Panc1 (cell line): ENCODE data around the gene GLE1. TPM values are rescaled to one million over a fixed set of nuclear protein-coding genes. Genes with fewer than 3 reads are reported as not detected.

Source experiments
- ATAC-seq: fragments of 200-7000 bp; cut with Tn5 transposase; 2 replicates; pipeline ENCODE4 v1.9.1; 2020; ENCODE audit warnings: mild to moderate bottlenecking, moderate library complexity
- BruUV-seq: library from RNA; stranded (reverse); fragments of 400-500 nt; replicated peaks from 2 replicates; lab custom pipeline; 2021; lab: Mats Ljungman, UMichigan
- CTCF ChIA-PET: fragments of 300-600 bp; sonication (Branson Sonifier 250); formaldehyde crosslinking; loops from one replicate; lab custom pipeline; 2022; ENCODE audit warnings: antibody characterized with exemption; lab: Charles Lee
- POLR2A ChIA-PET: fragments of 300-600 bp; sonication (Branson Sonifier 250); formaldehyde crosslinking; loops from one replicate; lab custom pipeline; 2022; ENCODE audit warnings: antibody characterized with exemption; lab: Charles Lee
- DNase-seq: peaks from one replicate; pipeline ENCODE4 v3.0.0-alpha.2; 2010; ENCODE audit warnings: low read depth, low spot score
- H3K27ac ChIP-seq: 2 replicates; pipeline ENCODE4 v1.5.1; 2011; ENCODE audit warnings: mild to moderate bottlenecking, low read length, inconsistent platforms
- H3K27me3 ChIP-seq: fragments of 200-500 bp; sonication (Bioruptor generic); 2 replicates; pipeline ENCODE4 v1.6.0; 2014; ENCODE audit warnings: low read length, inconsistent platforms; ENCODE audit not compliant: control insufficient read depth, insufficient read depth
- H3K36me3 ChIP-seq: fragments of 200-500 bp; sonication (Bioruptor generic); 2 replicates; pipeline ENCODE4 v1.5.1; 2014; ENCODE audit warnings: inconsistent platforms, mild to moderate bottlenecking, low read length, moderate library complexity; ENCODE audit not compliant: control insufficient read depth, insufficient read depth
- H3K4me1 ChIP-seq: 2 replicates; pipeline ENCODE4 v1.5.1; 2011; ENCODE audit warnings: inconsistent platforms, mild to moderate bottlenecking, low read length, moderate library complexity; ENCODE audit not compliant: control insufficient read depth, insufficient read depth
- H3K4me3 ChIP-seq, 2 experiments: 2 replicates each; pipeline ENCODE4 v1.5.1; 2011 to 2012; ENCODE audit warnings: low read depth in 2 of 2, low read length in 2 of 2, mild to moderate bottlenecking in 2 of 2, inconsistent platforms in 1 of 2, moderate library complexity in 1 of 2
- H3K9me3 ChIP-seq: fragments of 200-500 bp; sonication (Bioruptor generic); 2 replicates; pipeline ENCODE4 v1.5.1; 2014; ENCODE audit warnings: low read depth, mild to moderate bottlenecking, inconsistent platforms, low read length, moderate library complexity; ENCODE audit not compliant: control insufficient read depth, insufficient read depth
- POLR2AphosphoS5 ChIP-seq: IDR thresholded peaks from 2 replicates; pipeline ENCODE4 v1.6.1; 2012; ENCODE audit warnings: mild to moderate bottlenecking, low read depth, low read length, moderate library complexity
- REST ChIP-seq, 2 experiments: IDR thresholded peaks; 2 replicates each; pipeline ENCODE4 v1.6.1; 2011 to 2012; ENCODE audit warnings: low read depth in 2 of 2, control low read depth in 1 of 2, low read length in 1 of 2, mild to moderate bottlenecking in 1 of 2, moderate library complexity in 1 of 2; ENCODE audit not compliant: insufficient read depth in 1 of 2
- SIN3A ChIP-seq: IDR thresholded peaks from 2 replicates; pipeline ENCODE4 v1.6.1; 2012; ENCODE audit warnings: low read depth, mild to moderate bottlenecking, low read length, moderate library complexity, borderline replicate concordance; ENCODE audit not compliant: insufficient read depth
- TCF7L2 ChIP-seq: IDR thresholded peaks from 2 replicates; pipeline ENCODE4 v1.6.1; 2011; ENCODE audit warnings: mild to moderate bottlenecking, low read depth, low read length, inconsistent platforms
- in situ Hi-C: cut with HindIII; loops from 2 replicates; pipeline ENCODE4 v1.10.0; 2016; ENCODE audit warnings: low sequenced_read_pairs, low pct_unique_long_range_greater_than_20kb
- intact Hi-C: fragments of 100-400 bp; cut with micrococcal nuclease; formaldehyde crosslinking; loops from one replicate; pipeline ENCODE4 v1.10.0; 2022; ENCODE audit not compliant: unreplicated experiment
- total RNA-seq: library from RNA; stranded (reverse); gene quantifications from one replicate; pipeline ENCODE4 v1.2.1, GENCODE V29; 2021; ENCODE audit not compliant: unreplicated experiment
- TF ChIP-seq, protein P1 (sequence below): fragments of 450-650 bp; IDR thresholded peaks from 2 replicates; pipeline ENCODE4 v1.5.1; 2017; ENCODE audit warnings: mild to moderate bottlenecking

GLE1 gene
- total RNA-seq, 1 experiment from 2014 or later = 25.9 TPM

DNA sequence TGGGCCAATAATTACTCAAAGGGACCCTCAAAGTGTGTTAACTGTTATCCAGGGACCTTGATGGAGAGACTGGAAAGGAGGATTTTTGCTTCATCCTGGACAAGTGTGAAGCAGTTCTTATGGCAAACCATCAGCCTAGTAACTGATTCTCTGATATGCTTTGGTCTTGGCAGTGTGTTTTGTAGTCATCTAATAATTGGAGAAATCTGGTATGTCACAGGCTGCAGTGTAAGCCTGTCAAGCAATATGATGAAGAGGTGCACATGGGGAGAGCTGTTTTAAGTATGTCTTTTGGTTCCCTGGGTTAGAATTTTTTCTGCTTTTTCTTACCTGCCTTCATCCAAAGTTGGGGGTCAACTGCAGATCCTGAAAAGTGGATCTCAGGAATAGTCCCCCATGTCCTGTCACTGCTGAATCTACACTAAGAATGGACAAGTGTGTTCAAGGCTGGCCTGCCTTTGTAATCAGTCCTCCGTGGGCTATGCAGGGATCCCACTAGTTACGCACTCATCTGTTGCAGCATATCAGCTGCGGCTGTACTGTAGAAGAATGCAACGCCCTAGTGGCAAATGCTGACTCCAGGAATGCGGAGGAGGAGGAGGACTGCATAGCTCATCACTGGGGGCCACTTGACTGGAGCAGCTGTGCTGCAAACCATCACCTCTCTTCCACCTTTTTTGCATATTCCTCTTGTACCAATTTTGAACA is 49.8 kb downstream of the GLE1 start:
- Histone ChIP-seq H3K4me3 (peak overlapping the region; percentile 80 to 83), H3K27me3 (no peaks in the 10 kb centered on the region), H3K4me1 (peaks cover 49% of the 10 kb centered on the region), H3K9me3 (no peaks in the 10 kb centered on the region), H3K36me3 (no peaks in the 10 kb centered on the region), H3K27ac (peak overlapping the region; percentile 89)
- POLR2A ChIA-PET = interaction anchor here (0.6 kb wide), 1 partner anchor 135 kb away, joined by 3 read pairs; no protein-coding TSS in a partner anchor
- peak; percentile 66 for ATAC-seq
- no peak for DNase-seq
- CTCF ChIA-PET = interaction anchor here (0.6 kb wide), 1 partner anchor 208 kb away, joined by 3 read pairs; no protein-coding TSS in a partner anchor
- in situ Hi-C loops = no loop called here
- TF ChIP-seq TCF7L2 = no peak
- no peak for TF ChIP-seq SIN3A
- TF ChIP-seq POLR2AphosphoS5 = no peak
- TF ChIP-seq REST (IDR thresholded peaks at IDR 0.05; ENCODE audit: insufficient read depth in 1 of 2, low read depth in 2 of 2, low read length in 1 of 2) = no peak
- TF ChIP-seq, protein P1, sequence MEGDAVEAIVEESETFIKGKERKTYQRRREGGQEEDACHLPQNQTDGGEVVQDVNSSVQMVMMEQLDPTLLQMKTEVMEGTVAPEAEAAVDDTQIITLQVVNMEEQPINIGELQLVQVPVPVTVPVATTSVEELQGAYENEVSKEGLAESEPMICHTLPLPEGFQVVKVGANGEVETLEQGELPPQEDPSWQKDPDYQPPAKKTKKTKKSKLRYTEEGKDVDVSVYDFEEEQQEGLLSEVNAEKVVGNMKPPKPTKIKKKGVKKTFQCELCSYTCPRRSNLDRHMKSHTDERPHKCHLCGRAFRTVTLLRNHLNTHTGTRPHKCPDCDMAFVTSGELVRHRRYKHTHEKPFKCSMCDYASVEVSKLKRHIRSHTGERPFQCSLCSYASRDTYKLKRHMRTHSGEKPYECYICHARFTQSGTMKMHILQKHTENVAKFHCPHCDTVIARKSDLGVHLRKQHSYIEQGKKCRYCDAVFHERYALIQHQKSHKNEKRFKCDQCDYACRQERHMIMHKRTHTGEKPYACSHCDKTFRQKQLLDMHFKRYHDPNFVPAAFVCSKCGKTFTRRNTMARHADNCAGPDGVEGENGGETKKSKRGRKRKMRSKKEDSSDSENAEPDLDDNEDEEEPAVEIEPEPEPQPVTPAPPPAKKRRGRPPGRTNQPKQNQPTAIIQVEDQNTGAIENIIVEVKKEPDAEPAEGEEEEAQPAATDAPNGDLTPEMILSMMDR = no peak
- no TSS peak for BruUV-seq
- intact Hi-C loops = no loop called here

GRCh38 chr9:128555180-128555721 is 50.7 kb downstream of the GLE1 start:
- H3K27ac ChIP-seq = peak overlapping the region; percentile 89
- H3K27me3 ChIP-seq = no peaks in the 10 kb centered on the region
- intact Hi-C loops (no loop called here), in situ Hi-C loops (no loop called here)
- TF ChIP-seq REST (IDR thresholded peaks at IDR 0.05; ENCODE audit: insufficient read depth in 1 of 2, low read depth in 2 of 2, low read length in 1 of 2) = no peak
- TF ChIP-seq SIN3A = no peak
- TF ChIP-seq, protein P1 = no peak
- no peak for TF ChIP-seq POLR2AphosphoS5
- no peak for TF ChIP-seq TCF7L2
- POLR2A ChIA-PET = no interaction called here
- peak overlapping the region; percentile 80 to 83 for H3K4me3 ChIP-seq
- DNase-seq = peak; percentile 47
- no peak for ATAC-seq
- H3K9me3 ChIP-seq = no peaks in the 10 kb centered on the region
- BruUV-seq = no TSS peak
- no peaks in the 10 kb centered on the region for H3K36me3 ChIP-seq
- CTCF ChIA-PET = interaction anchor here (0.7 kb wide), 1 partner anchor 13 kb away, joined by 5 read pairs; no protein-coding TSS in a partner anchor
- peaks cover 51% of the 10 kb centered on the region for H3K4me1 ChIP-seq
